ENCODE measurements around the gene RHO.

DNA sequence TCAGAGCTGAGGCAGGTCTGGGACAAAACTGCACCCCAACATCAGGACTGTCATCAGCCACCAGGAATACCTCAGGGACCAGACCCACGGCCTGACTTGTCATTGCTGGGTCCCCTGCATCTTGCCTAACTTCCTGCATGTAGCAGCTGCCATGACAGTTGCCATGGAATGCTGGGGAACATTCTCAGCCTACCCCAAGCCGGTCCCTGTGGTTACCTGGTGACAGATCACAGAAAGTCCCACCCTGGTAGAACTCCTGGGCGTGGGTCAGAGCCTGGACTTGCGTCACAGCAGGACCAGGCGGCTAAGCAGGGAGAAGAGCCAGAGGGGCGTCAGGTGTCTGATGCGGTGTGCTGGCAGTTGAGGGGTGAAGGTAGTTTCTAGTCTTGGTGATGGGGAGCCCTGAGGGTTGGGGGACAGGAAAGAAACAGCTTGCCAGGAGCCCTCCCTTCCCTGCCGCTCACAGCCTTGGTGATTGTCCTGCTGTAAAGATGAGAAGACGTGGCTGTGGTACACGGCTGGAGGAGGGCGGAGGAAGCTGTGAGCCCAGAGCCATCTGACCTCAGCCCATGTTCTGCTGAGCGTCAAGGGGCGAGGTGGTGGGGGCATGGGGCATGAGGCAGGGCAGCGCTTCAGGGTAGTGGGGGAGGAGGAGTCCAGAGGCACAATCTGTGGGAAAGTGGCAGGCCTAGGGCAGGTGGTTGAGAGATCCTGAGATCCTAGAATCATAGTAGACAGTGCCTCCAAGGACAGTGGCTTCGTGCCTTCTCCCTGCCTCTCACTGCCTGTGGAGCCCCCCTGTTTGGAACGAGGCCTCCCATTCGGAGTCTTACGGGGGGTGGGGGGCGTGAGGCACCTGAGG lies 19.9 kb downstream of the RHO start:
- TF ChIP-seq, protein P1, sequence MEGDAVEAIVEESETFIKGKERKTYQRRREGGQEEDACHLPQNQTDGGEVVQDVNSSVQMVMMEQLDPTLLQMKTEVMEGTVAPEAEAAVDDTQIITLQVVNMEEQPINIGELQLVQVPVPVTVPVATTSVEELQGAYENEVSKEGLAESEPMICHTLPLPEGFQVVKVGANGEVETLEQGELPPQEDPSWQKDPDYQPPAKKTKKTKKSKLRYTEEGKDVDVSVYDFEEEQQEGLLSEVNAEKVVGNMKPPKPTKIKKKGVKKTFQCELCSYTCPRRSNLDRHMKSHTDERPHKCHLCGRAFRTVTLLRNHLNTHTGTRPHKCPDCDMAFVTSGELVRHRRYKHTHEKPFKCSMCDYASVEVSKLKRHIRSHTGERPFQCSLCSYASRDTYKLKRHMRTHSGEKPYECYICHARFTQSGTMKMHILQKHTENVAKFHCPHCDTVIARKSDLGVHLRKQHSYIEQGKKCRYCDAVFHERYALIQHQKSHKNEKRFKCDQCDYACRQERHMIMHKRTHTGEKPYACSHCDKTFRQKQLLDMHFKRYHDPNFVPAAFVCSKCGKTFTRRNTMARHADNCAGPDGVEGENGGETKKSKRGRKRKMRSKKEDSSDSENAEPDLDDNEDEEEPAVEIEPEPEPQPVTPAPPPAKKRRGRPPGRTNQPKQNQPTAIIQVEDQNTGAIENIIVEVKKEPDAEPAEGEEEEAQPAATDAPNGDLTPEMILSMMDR (IDR thresholded peaks at IDR 0.05; ENCODE audit: poor library complexity): no peak
- TF ChIP-seq EZH2phosphoT487 (IDR thresholded peaks at IDR 0.05; ENCODE audit: low read depth, severe bottlenecking, unreplicated experiment) (no peak), EZH2 (IDR thresholded peaks at IDR 0.05; ENCODE audit: borderline replicate concordance) (no peak)
